Measurements from ENCODE around the gene MEX3D.
A peak's percentile ranks its signal among the peaks of the same experiment; 100 is the strongest.

The MEX3D gene

GRCh38 chr19:1518471-1518870 is 49.7 kb downstream of the MEX3D start:
- no peak for DNase-seq (ENCODE audit: low spot score)

GRCh38 chr19:1516395-1516753 is 51.8 kb downstream of the MEX3D start:
- no peak for DNase-seq (ENCODE audit: low spot score)

GRCh38 chr19:1514986-1515721 is 53.0 kb downstream of the MEX3D start:
- DNase-seq (ENCODE audit: low spot score) = no peak

GRCh38 chr19:1514295-1514661 is 53.8 kb downstream of the MEX3D start:
- DNase-seq (ENCODE audit: low spot score) = no peak

GRCh38 chr19:1513499-1514294 is 54.4 kb downstream of the MEX3D start:
- DNase-seq (ENCODE audit: low spot score) = peak; percentile 80

- DNase-seq (ENCODE audit: low spot score) = no peak
These were observed 55.2 kb downstream of the MEX3D start, which contains the start of gene ADAMTSL5 for GRCh38 chr19:1512671-1513498. Gene ADAMTSL5, minus strand, starts transcription at chr19:1513019. Its CDS starts 2,076 bp downstream, at chr19:1510943.

- DNase-seq (ENCODE audit: low spot score) = no peak
These were observed 56.5 kb downstream of the MEX3D start for GRCh38 chr19:1511318-1512317.

- DNase-seq (ENCODE audit: low spot score) = no peak
These were observed 57.3 kb downstream of the MEX3D start for GRCh38 chr19:1510807-1511206.

- DNase-seq (ENCODE audit: low spot score) = no peak
These were observed 57.7 kb downstream of the MEX3D start for GRCh38 chr19:1510442-1510806.

GRCh38 chr19:1509602-1510441 is 58.3 kb downstream of the MEX3D start:
- DNase-seq (ENCODE audit: low spot score) = no peak

GRCh38 chr19:1508507-1508856 is 59.6 kb downstream of the MEX3D start:
- DNase-seq (ENCODE audit: low spot score) = no peak

- peak; percentile 98 for DNase-seq (ENCODE audit: low spot score)
These were observed 60.2 kb downstream of the MEX3D start for GRCh38 chr19:1507763-1508506.

GRCh38 chr19:1507192-1507660 is 60.9 kb downstream of the MEX3D start:
- DNase-seq (ENCODE audit: low spot score) = no peak

- DNase-seq (ENCODE audit: low spot score) = no peak
These were observed 61.9 kb downstream of the MEX3D start for GRCh38 chr19:1505991-1506881.

GRCh38 chr19:1505012-1505411 is 63.1 kb downstream of the MEX3D start:
- no peak for DNase-seq (ENCODE audit: low spot score)
